ENCODE data around the gene FAM50B.
A peak's percentile ranks its signal among the peaks of the same experiment; 100 is the strongest.

The FAM50B gene

GRCh38 chr6:3851839-3852238 is 2.7 kb downstream of the FAM50B start:
- no peak overlapping the region for H2BK12ac ChIP-seq (ENCODE audit: low read length)
- no peak overlapping the region for H3K14ac ChIP-seq (ENCODE audit: low read length)

GRCh38 chr6:3852391-3852790 is 3.2 kb downstream of the FAM50B start:
- H3K4me3 ChIP-seq (ENCODE audit: low read depth, low read length): no peak overlapping the region
- no peak overlapping the region for H3K27ac ChIP-seq (ENCODE audit: low read depth, low read length)
- peaks cover 9 to 11% of the 10 kb centered on the region in 2 experiments for H3K4me1 ChIP-seq (ENCODE audit: control insufficient read depth in 1 of 2, insufficient read depth in 2 of 2, low read length in 2 of 2)
- H4K8ac ChIP-seq (ENCODE audit: low read depth, low read length): no peak overlapping the region
- H3K18ac ChIP-seq (ENCODE audit: low read length): no peak overlapping the region
- peaks cover 5% of the 10 kb centered on the region for H3K79me2 ChIP-seq (ENCODE audit: control insufficient read depth, insufficient read depth, low read length, poor library complexity)
- no peak overlapping the region for H3K4ac ChIP-seq (ENCODE audit: low read depth, low read length)
- H3K79me1 ChIP-seq (ENCODE audit: low read length): peaks cover 7% of the 10 kb centered on the region
- no peaks in the 10 kb centered on the region for H3K36me3 ChIP-seq (ENCODE audit: control insufficient read depth in 1 of 2, insufficient read depth in 2 of 2, low read length in 2 of 2)
- no peak overlapping the region for H2AFZ ChIP-seq (ENCODE audit: insufficient read depth, low read length, poor library complexity)
- H3K27me3 ChIP-seq (ENCODE audit: insufficient read depth, low read length): no peaks in the 10 kb centered on the region
- no peak overlapping the region for H2BK120ac ChIP-seq (ENCODE audit: insufficient read depth, low read length, poor library complexity)
- WGBS (ENCODE audit: extremely low coverage, insufficient coverage, insufficient read length): no CpG with 5 or more reads among the region's 5 CpGs
- no peak overlapping the region for H3K4me2 ChIP-seq (ENCODE audit: low read length)
- no peak overlapping the region for H4K12ac ChIP-seq (ENCODE audit: low read depth, low read length)
- no peak overlapping the region for H3K14ac ChIP-seq (ENCODE audit: low read length)
- H3K23ac ChIP-seq (ENCODE audit: low read length): no peak overlapping the region
- no peak overlapping the region for H2BK5ac ChIP-seq (ENCODE audit: low read depth, low read length, poor library complexity)
- no peak overlapping the region for H2AK5ac ChIP-seq (ENCODE audit: low read length)
- H3K9ac ChIP-seq (ENCODE audit: low read length): no peak overlapping the region
- peaks cover 10% of the 10 kb centered on the region for H3K9me3 ChIP-seq (ENCODE audit: insufficient read depth, low read depth, low read length)
- H2BK12ac ChIP-seq (ENCODE audit: low read length): no peak overlapping the region
- no peak for DNase-seq
- H4K91ac ChIP-seq (ENCODE audit: low read depth, low read length): no peak overlapping the region

More at GRCh38 chr6:3851839-3852238, 2.7 kb downstream of the FAM50B start:
- Histone ChIP-seq H3K27ac (ENCODE audit: low read depth, low read length) (no peak overlapping the region), H2AFZ (ENCODE audit: insufficient read depth, low read length, poor library complexity) (no peak overlapping the region), H3K4me1 (ENCODE audit: control insufficient read depth in 1 of 2, insufficient read depth in 2 of 2, low read length in 2 of 2) (peaks cover 9 to 11% of the 10 kb centered on the region in 2 experiments), H4K12ac (ENCODE audit: low read depth, low read length) (no peak overlapping the region), H3K79me1 (ENCODE audit: low read length) (peaks cover 7% of the 10 kb centered on the region), H3K4ac (ENCODE audit: low read depth, low read length) (no peak overlapping the region), H4K8ac (ENCODE audit: low read depth, low read length) (no peak overlapping the region), H2BK5ac (ENCODE audit: low read depth, low read length, poor library complexity) (no peak overlapping the region), H2BK120ac (ENCODE audit: insufficient read depth, low read length, poor library complexity) (no peak overlapping the region), H4K91ac (ENCODE audit: low read depth, low read length) (no peak overlapping the region), H3K4me3 (ENCODE audit: low read depth, low read length) (no peak overlapping the region), H3K18ac (ENCODE audit: low read length) (no peak overlapping the region), H2AK5ac (ENCODE audit: low read length) (no peak overlapping the region), H3K27me3 (ENCODE audit: insufficient read depth, low read length) (no peaks in the 10 kb centered on the region), H3K79me2 (ENCODE audit: control insufficient read depth, insufficient read depth, low read length, poor library complexity) (peaks cover 5% of the 10 kb centered on the region), H3K36me3 (ENCODE audit: control insufficient read depth in 1 of 2, insufficient read depth in 2 of 2, low read length in 2 of 2) (no peaks in the 10 kb centered on the region), H3K23ac (ENCODE audit: low read length) (no peak overlapping the region), H3K9me3 (ENCODE audit: insufficient read depth, low read depth, low read length) (peaks cover 10% of the 10 kb centered on the region), H3K9ac (ENCODE audit: low read length) (no peak overlapping the region), H3K4me2 (ENCODE audit: low read length) (no peak overlapping the region)
- DNase-seq: no peak
- WGBS (ENCODE audit: extremely low coverage, insufficient coverage, insufficient read length): no CpG with 5 or more reads among the region's 2 CpGs

- Histone ChIP-seq H3K27ac (ENCODE audit: low read depth, low read length) (no peak overlapping the region), H2AK5ac (ENCODE audit: low read length) (no peak overlapping the region), H3K4ac (ENCODE audit: low read depth, low read length) (no peak overlapping the region), H3K4me2 (ENCODE audit: low read length) (no peak overlapping the region), H2AFZ (ENCODE audit: insufficient read depth, low read length, poor library complexity) (no peak overlapping the region), H3K18ac (ENCODE audit: low read length) (no peak overlapping the region), H4K8ac (ENCODE audit: low read depth, low read length) (no peak overlapping the region), H2BK5ac (ENCODE audit: low read depth, low read length, poor library complexity) (no peak overlapping the region), H2BK12ac (ENCODE audit: low read length) (no peak overlapping the region), H3K9me3 (ENCODE audit: insufficient read depth, low read depth, low read length) (no peaks in the 10 kb centered on the region), H2BK120ac (ENCODE audit: insufficient read depth, low read length, poor library complexity) (no peak overlapping the region), H3K14ac (ENCODE audit: low read length) (no peak overlapping the region), H3K4me1 (ENCODE audit: control insufficient read depth in 1 of 2, insufficient read depth in 2 of 2, low read length in 2 of 2) (no peaks in the 10 kb centered on the region), H3K36me3 (ENCODE audit: control insufficient read depth in 1 of 2, insufficient read depth in 2 of 2, low read length in 2 of 2) (no peaks in the 10 kb centered on the region), H3K79me1 (ENCODE audit: low read length) (no peaks in the 10 kb centered on the region), H4K12ac (ENCODE audit: low read depth, low read length) (no peak overlapping the region), H3K27me3 (ENCODE audit: insufficient read depth, low read length) (no peaks in the 10 kb centered on the region), H3K23ac (ENCODE audit: low read length) (no peak overlapping the region), H3K9ac (ENCODE audit: low read length) (no peak overlapping the region), H4K91ac (ENCODE audit: low read depth, low read length) (no peak overlapping the region), H3K4me3 (ENCODE audit: low read depth, low read length) (no peak overlapping the region), H3K79me2 (ENCODE audit: control insufficient read depth, insufficient read depth, low read length, poor library complexity) (peaks cover 1% of the 10 kb centered on the region)
- WGBS (ENCODE audit: extremely low coverage, insufficient coverage, insufficient read length): no CpG with 5 or more reads among the region's 4 CpGs
- DNase-seq: no peak
Observed at GRCh38 chr6:3855866-3856265, 6.7 kb downstream of the FAM50B start.

- Histone ChIP-seq H2AK5ac (ENCODE audit: low read length) (no peak overlapping the region), H3K9ac (ENCODE audit: low read length) (peak overlapping the region; percentile 53), H4K8ac (ENCODE audit: low read depth, low read length) (no peak overlapping the region), H4K12ac (ENCODE audit: low read depth, low read length) (no peak overlapping the region), H3K4ac (ENCODE audit: low read depth, low read length) (no peak overlapping the region), H2BK12ac (ENCODE audit: low read length) (no peak overlapping the region), H3K18ac (ENCODE audit: low read length) (no peak overlapping the region), H2BK120ac (ENCODE audit: insufficient read depth, low read length, poor library complexity) (no peak overlapping the region), H3K79me2 (ENCODE audit: control insufficient read depth, insufficient read depth, low read length, poor library complexity) (peaks cover 1% of the 10 kb centered on the region), H4K91ac (ENCODE audit: low read depth, low read length) (no peak overlapping the region), H3K4me2 (ENCODE audit: low read length) (no peak overlapping the region), H3K36me3 (ENCODE audit: control insufficient read depth in 1 of 2, insufficient read depth in 2 of 2, low read length in 2 of 2) (no peaks in the 10 kb centered on the region), H3K79me1 (ENCODE audit: low read length) (no peaks in the 10 kb centered on the region), H3K9me3 (ENCODE audit: insufficient read depth, low read depth, low read length) (no peaks in the 10 kb centered on the region), H2BK5ac (ENCODE audit: low read depth, low read length, poor library complexity) (no peak overlapping the region), H3K27me3 (ENCODE audit: insufficient read depth, low read length) (no peaks in the 10 kb centered on the region), H3K4me3 (ENCODE audit: low read depth, low read length) (no peak overlapping the region), H3K4me1 (ENCODE audit: control insufficient read depth in 1 of 2, insufficient read depth in 2 of 2, low read length in 2 of 2) (no peaks in the 10 kb centered on the region), H2AFZ (ENCODE audit: insufficient read depth, low read length, poor library complexity) (no peak overlapping the region), H3K14ac (ENCODE audit: low read length) (no peak overlapping the region), H3K23ac (ENCODE audit: low read length) (no peak overlapping the region), H3K27ac (ENCODE audit: low read depth, low read length) (no peak overlapping the region)
- no CpG with 5 or more reads among the region's 6 CpGs for WGBS (ENCODE audit: extremely low coverage, insufficient coverage, insufficient read length)
- DNase-seq: no peak
Observed at GRCh38 chr6:3856576-3856975, 7.4 kb downstream of the FAM50B start.

Measured in trophoblast cell (in vitro differentiated cells and primary cell).